Stimulated activated CD8-positive, alpha-beta memory T cell treated with anti-CD3 and anti-CD28 coated beads, Interleukin-7, amount 100 ng/mL, for 4 hours (primary cell): ENCODE data around the gene PCP4.

Experiments used
- DNase-seq, 2 donors: peaks; one replicate each; pipeline ENCODE4 v3.0.0-alpha.2; 2020; ENCODE audit warnings: low read depth in 2 of 2

Gene PCP4

GRCh38 chr21:39923476-39923875 is 56.2 kb downstream of the PCP4 start:
- DNase-seq = no peak

- DNase-seq = no peak
Measured at GRCh38 chr21:39924577-39925308, 57.5 kb downstream of the PCP4 start.

- no peak for DNase-seq
Measured at GRCh38 chr21:39927304-39927886, 60.2 kb downstream of the PCP4 start.

- no peak for DNase-seq
Measured at GRCh38 chr21:39932335-39932734, 65.1 kb downstream of the PCP4 start.

- DNase-seq = no peak
Measured at GRCh38 chr21:39934895-39935294, 67.7 kb downstream of the PCP4 start.

- DNase-seq = no peak
Measured at GRCh38 chr21:39935716-39936115, 68.5 kb downstream of the PCP4 start.

- DNase-seq = no peak
Measured at GRCh38 chr21:39938086-39938625, 70.9 kb downstream of the PCP4 start.

GRCh38 chr21:39946199-39946598 is 79.0 kb downstream of the PCP4 start:
- no peak for DNase-seq

GRCh38 chr21:39947031-39947430 is 79.8 kb downstream of the PCP4 start:
- DNase-seq = no peak

GRCh38 chr21:39951183-39952101 is 84.2 kb downstream of the PCP4 start:
- no peak for DNase-seq

GRCh38 chr21:39952265-39952664 is 85.0 kb downstream of the PCP4 start:
- no peak for DNase-seq

- no peak for DNase-seq
Measured at GRCh38 chr21:39954570-39954969, 87.3 kb downstream of the PCP4 start.

GRCh38 chr21:39955326-39955725 is 88.1 kb downstream of the PCP4 start:
- DNase-seq = no peak

GRCh38 chr21:39956586-39956985 is 89.3 kb downstream of the PCP4 start:
- DNase-seq = no peak

- DNase-seq = no peak
Measured at GRCh38 chr21:39958731-39959130, 91.5 kb downstream of the PCP4 start.

GRCh38 chr21:39961251-39961650 is 94.0 kb downstream of the PCP4 start:
- no peak for DNase-seq

- DNase-seq = no peak
Measured at GRCh38 chr21:39965026-39965425, 97.8 kb downstream of the PCP4 start.

- DNase-seq = no peak
Measured at GRCh38 chr21:39966786-39967185, 99.5 kb downstream of the PCP4 start.

- no peak for DNase-seq
Measured at GRCh38 chr21:39968010-39968409, 100.8 kb downstream of the PCP4 start.

- DNase-seq = no peak
Measured at GRCh38 chr21:39969691-39970364, 102.6 kb downstream of the PCP4 start.

- no peak for DNase-seq
Measured at GRCh38 chr21:39971956-39972355, 104.7 kb downstream of the PCP4 start.

GRCh38 chr21:39972471-39972870 is 105.2 kb downstream of the PCP4 start:
- DNase-seq = no peak
